WTC11 (cell line): ENCODE results near the gene KSR1.

Source experiments
- ATF2 ChIP-seq: sonication (generic); formaldehyde crosslinking; IDR thresholded peaks from 2 replicates; pipeline ENCODE4 v1.8.1; 2022; ENCODE audit warnings: low read depth, missing genetic modification reagents, borderline replicate concordance
- CTCF ChIP-seq: fragments of 200-600 bp; IDR thresholded peaks from 2 replicates; pipeline ENCODE4 v1.8.0; 2022; ENCODE audit warnings: antibody characterized with exemption
- FOXK1 ChIP-seq: sonication (generic); formaldehyde crosslinking; IDR thresholded peaks from 2 replicates; pipeline ENCODE4 v1.8.0; 2022; ENCODE audit warnings: mild to moderate bottlenecking, moderate library complexity, missing genetic modification reagents
- FOXP1 ChIP-seq: sonication (generic); formaldehyde crosslinking; IDR thresholded peaks from 2 replicates; pipeline ENCODE4 v1.8.0; 2022; ENCODE audit warnings: missing genetic modification reagents, mild to moderate bottlenecking, moderate library complexity, borderline replicate concordance
- MYBL2 ChIP-seq: sonication (generic); formaldehyde crosslinking; IDR thresholded peaks from 2 replicates; pipeline ENCODE4 v1.8.1; 2023; ENCODE audit warnings: mild to moderate bottlenecking, moderate library complexity, missing genetic modification reagents
- NR1H2 ChIP-seq: sonication (generic); formaldehyde crosslinking; IDR thresholded peaks from 2 replicates; pipeline ENCODE4 v1.9.0; 2021; ENCODE audit warnings: mild to moderate bottlenecking, moderate library complexity, missing genetic modification reagents
- NR2C2 ChIP-seq: sonication (generic); formaldehyde crosslinking; IDR thresholded peaks from 2 replicates; pipeline ENCODE4 v1.8.0; 2022; ENCODE audit warnings: mild to moderate bottlenecking, missing genetic modification reagents
- OVOL2 ChIP-seq: fragments of 250-450 bp; sonication (Bioruptor Pico); IDR thresholded peaks from 2 replicates; pipeline ENCODE4 v1.9.0; 2021; ENCODE audit warnings: mild to moderate bottlenecking, borderline replicate concordance
- SP1 ChIP-seq: sonication (generic); formaldehyde crosslinking; conservative IDR thresholded peaks from 2 replicates; pipeline ENCODE4 v1.8.1; 2022; ENCODE audit warnings: missing genetic modification reagents
- TP53 ChIP-seq: sonication (generic); formaldehyde crosslinking; IDR thresholded peaks from 2 replicates; pipeline ENCODE4 v1.8.1; 2023; ENCODE audit warnings: mild to moderate bottlenecking, missing genetic modification reagents
- USF1 ChIP-seq: sonication (generic); formaldehyde crosslinking; IDR thresholded peaks from 2 replicates; pipeline ENCODE4 v1.8.0; 2022; ENCODE audit warnings: mild to moderate bottlenecking, missing genetic modification reagents
- ZBTB43 ChIP-seq: sonication (generic); formaldehyde crosslinking; IDR thresholded peaks from 2 replicates; pipeline ENCODE4 v1.8.1; 2023; ENCODE audit warnings: mild to moderate bottlenecking, missing genetic modification reagents
- ZNF512 ChIP-seq: sonication (generic); formaldehyde crosslinking; IDR thresholded peaks from 2 replicates; pipeline ENCODE4 v1.8.1; 2022; ENCODE audit warnings: missing genetic modification reagents, borderline replicate concordance
- TF ChIP-seq, protein P1 (sequence below): sonication (generic); formaldehyde crosslinking; IDR thresholded peaks from 2 replicates; pipeline ENCODE4 v1.8.0; 2023; ENCODE audit warnings: missing genetic modification reagents, mild to moderate bottlenecking, borderline replicate concordance

DNA sequence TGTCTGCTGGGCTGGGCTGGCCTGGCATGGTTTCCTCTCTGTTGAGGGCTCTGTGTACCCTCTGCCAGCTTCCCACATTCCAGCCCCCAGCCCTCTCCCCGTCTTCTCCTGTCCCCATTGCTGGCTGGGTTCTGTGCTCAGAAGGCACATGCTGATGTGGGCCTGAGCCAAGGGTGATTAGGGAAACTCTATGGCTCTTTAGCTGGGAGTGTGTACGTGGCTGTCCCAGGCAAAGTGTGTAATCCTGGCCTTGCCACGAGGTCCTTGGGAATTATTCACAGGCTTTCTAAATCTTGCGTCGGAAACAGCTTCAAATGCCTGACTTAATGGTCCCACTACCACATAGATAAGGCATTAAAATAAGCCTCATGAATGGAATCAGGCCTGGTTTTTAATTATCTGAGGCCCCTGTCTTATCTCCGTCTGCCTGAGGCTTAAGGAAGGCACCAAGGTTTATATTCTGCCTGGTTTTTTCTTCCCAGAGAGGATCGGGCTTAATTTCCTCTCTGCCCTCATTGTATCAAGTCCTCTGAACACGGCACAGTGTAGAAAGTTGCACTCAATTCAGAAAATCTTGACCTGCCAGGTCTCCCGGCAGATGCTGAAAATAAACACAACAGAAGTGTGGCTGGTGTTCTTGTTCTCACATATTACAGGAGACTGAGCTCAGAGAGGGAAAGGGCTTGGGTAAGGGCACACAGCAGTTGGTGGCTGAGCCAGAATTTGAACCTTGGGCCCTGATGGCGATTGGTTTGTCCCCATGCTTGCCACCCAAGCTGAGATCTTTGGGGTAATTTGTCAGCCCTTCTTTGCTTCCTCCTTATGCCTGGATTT, 121.9 kb downstream of the KSR1 start:
- no peak for TF ChIP-seq OVOL2 (CRISPR knock-in tag)
- TF ChIP-seq SP1 (CRISPR knock-in tag): no peak
- TF ChIP-seq MYBL2 (CRISPR knock-in tag): no peak
- no peak for TF ChIP-seq CTCF
- TF ChIP-seq ATF2 (CRISPR knock-in tag): no peak
- TF ChIP-seq ZBTB43: no peak
- no peak for TF ChIP-seq NR1H2 (CRISPR knock-in tag)
- no peak for TF ChIP-seq FOXP1
- no peak for TF ChIP-seq NR2C2 (CRISPR knock-in tag)
- no peak for TF ChIP-seq FOXK1 (CRISPR knock-in tag)
- no peak for TF ChIP-seq TP53 (CRISPR knock-in tag)
- TF ChIP-seq ZNF512 (CRISPR knock-in tag): no peak
- TF ChIP-seq, protein P1, sequence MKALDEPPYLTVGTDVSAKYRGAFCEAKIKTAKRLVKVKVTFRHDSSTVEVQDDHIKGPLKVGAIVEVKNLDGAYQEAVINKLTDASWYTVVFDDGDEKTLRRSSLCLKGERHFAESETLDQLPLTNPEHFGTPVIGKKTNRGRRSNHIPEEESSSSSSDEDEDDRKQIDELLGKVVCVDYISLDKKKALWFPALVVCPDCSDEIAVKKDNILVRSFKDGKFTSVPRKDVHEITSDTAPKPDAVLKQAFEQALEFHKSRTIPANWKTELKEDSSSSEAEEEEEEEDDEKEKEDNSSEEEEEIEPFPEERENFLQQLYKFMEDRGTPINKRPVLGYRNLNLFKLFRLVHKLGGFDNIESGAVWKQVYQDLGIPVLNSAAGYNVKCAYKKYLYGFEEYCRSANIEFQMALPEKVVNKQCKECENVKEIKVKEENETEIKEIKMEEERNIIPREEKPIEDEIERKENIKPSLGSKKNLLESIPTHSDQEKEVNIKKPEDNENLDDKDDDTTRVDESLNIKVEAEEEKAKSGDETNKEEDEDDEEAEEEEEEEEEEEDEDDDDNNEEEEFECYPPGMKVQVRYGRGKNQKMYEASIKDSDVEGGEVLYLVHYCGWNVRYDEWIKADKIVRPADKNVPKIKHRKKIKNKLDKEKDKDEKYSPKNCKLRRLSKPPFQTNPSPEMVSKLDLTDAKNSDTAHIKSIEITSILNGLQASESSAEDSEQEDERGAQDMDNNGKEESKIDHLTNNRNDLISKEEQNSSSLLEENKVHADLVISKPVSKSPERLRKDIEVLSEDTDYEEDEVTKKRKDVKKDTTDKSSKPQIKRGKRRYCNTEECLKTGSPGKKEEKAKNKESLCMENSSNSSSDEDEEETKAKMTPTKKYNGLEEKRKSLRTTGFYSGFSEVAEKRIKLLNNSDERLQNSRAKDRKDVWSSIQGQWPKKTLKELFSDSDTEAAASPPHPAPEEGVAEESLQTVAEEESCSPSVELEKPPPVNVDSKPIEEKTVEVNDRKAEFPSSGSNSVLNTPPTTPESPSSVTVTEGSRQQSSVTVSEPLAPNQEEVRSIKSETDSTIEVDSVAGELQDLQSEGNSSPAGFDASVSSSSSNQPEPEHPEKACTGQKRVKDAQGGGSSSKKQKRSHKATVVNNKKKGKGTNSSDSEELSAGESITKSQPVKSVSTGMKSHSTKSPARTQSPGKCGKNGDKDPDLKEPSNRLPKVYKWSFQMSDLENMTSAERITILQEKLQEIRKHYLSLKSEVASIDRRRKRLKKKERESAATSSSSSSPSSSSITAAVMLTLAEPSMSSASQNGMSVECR: no peak
- no peak for TF ChIP-seq USF1 (CRISPR knock-in tag)
